HepG2 (cell line): ENCODE measurements around the gene SEC14L6. TPM values are rescaled to one million over a fixed set of nuclear protein-coding genes. Genes with fewer than 3 reads are reported as not detected.

Source experiments
- HMGA1 ChIP-seq: sonication (generic); formaldehyde crosslinking; conservative IDR thresholded peaks from 2 replicates; pipeline ENCODE4 v1.4.0; 2020; ENCODE audit warnings: missing genetic modification reagents
- HOXA3 ChIP-seq: sonication (generic); formaldehyde crosslinking; IDR thresholded peaks from 2 replicates; pipeline ENCODE4 v1.5.0; 2020; ENCODE audit warnings: missing genetic modification reagents
- KDM2A ChIP-seq: sonication (generic); formaldehyde crosslinking; IDR thresholded peaks from 2 replicates; pipeline ENCODE4 v1.4.0; 2020; ENCODE audit warnings: low read depth, missing genetic modification reagents, borderline replicate concordance
- MIER2 ChIP-seq: IDR thresholded peaks from 2 replicates; pipeline ENCODE4 v1.6.1; 2016; ENCODE audit warnings: missing biosample characterization, missing genetic modification reagents
- PITX1 ChIP-seq: sonication (generic); formaldehyde crosslinking; IDR thresholded peaks from 2 replicates; pipeline ENCODE4 v1.5.1; 2020; ENCODE audit warnings: mild to moderate bottlenecking, missing genetic modification reagents
- RAD21 ChIP-seq: fragments of 450-650 bp; formaldehyde crosslinking; IDR thresholded peaks from 2 replicates; pipeline ENCODE4 v1.5.0; 2020; ENCODE audit warnings: mild to moderate bottlenecking
- RAD51 ChIP-seq: fragments of 450-650 bp; IDR thresholded peaks from 2 replicates; pipeline ENCODE4 v1.6.1; 2016; ENCODE audit warnings: borderline replicate concordance
- RBM39 ChIP-seq: fragments of 200-400 bp; formaldehyde crosslinking; IDR thresholded peaks from one replicate; pipeline ENCODE4 v1.6.1; 2018; ENCODE audit warnings: antibody characterized with exemption, mild to moderate bottlenecking, low read depth, low read length; ENCODE audit not compliant: poor library complexity, severe bottlenecking
- SNAPC5 ChIP-seq: sonication (generic); formaldehyde crosslinking; IDR thresholded peaks from 2 replicates; pipeline ENCODE4 v1.8.1; 2023; ENCODE audit warnings: mild to moderate bottlenecking, missing genetic modification reagents, borderline replicate concordance
- SPEN ChIP-seq: sonication (generic); formaldehyde crosslinking; IDR thresholded peaks from 2 replicates; pipeline ENCODE4 v1.5.1; 2020; ENCODE audit warnings: low read depth, mild to moderate bottlenecking, missing genetic modification reagents
- STAG1 ChIP-seq: sonication (generic); formaldehyde crosslinking; IDR thresholded peaks from 2 replicates; pipeline ENCODE4 v1.4.0; 2020; ENCODE audit warnings: missing genetic modification reagents
- ZBED4 ChIP-seq: sonication (generic); formaldehyde crosslinking; IDR thresholded peaks from 2 replicates; pipeline ENCODE4 v1.4.0; 2020; ENCODE audit warnings: missing genetic modification reagents, borderline replicate concordance
- ZBTB38 ChIP-seq: sonication (generic); formaldehyde crosslinking; IDR thresholded peaks from 2 replicates; pipeline ENCODE4 v1.5.1; 2020; ENCODE audit warnings: mild to moderate bottlenecking, missing genetic modification reagents
- ZFY ChIP-seq: sonication (generic); formaldehyde crosslinking; IDR thresholded peaks from 2 replicates; pipeline ENCODE4 v1.4.0; 2020; ENCODE audit warnings: missing genetic modification reagents
- ZNF205 ChIP-seq: IDR thresholded peaks from 2 replicates; pipeline ENCODE4 v1.6.1; 2018; ENCODE audit warnings: missing biosample characterization, missing genetic modification reagents
- ZNF451 ChIP-seq: sonication (generic); formaldehyde crosslinking; IDR thresholded peaks from 2 replicates; pipeline ENCODE4 v1.5.0; 2020; ENCODE audit warnings: mild to moderate bottlenecking, missing genetic modification reagents
- ZNF484 ChIP-seq: sonication (generic); formaldehyde crosslinking; IDR thresholded peaks from 2 replicates; pipeline ENCODE4 v1.5.1; 2020; ENCODE audit warnings: mild to moderate bottlenecking, low read depth, missing genetic modification reagents, borderline replicate concordance
- ZNF512B ChIP-seq: sonication (generic); formaldehyde crosslinking; IDR thresholded peaks from 2 replicates; pipeline ENCODE4 v1.5.1; 2020; ENCODE audit warnings: missing genetic modification reagents, mild to moderate bottlenecking, borderline replicate concordance
- ZNF580 ChIP-seq: IDR thresholded peaks from 2 replicates; pipeline ENCODE4 v1.6.1; 2016; ENCODE audit warnings: low read depth, borderline replicate concordance
- ZNF614 ChIP-seq: IDR thresholded peaks from 2 replicates; pipeline ENCODE4 v1.6.1; 2018; ENCODE audit warnings: missing biosample characterization, missing genetic modification reagents, inconsistent platforms, borderline replicate concordance
- ZNF691 ChIP-seq: sonication (generic); formaldehyde crosslinking; IDR thresholded peaks from 2 replicates; pipeline ENCODE4 v1.4.0; 2020; ENCODE audit warnings: missing genetic modification reagents, low read depth, mild to moderate bottlenecking, borderline replicate concordance
- ZNF878 ChIP-seq: sonication (generic); formaldehyde crosslinking; IDR thresholded peaks from 2 replicates; pipeline ENCODE4 v1.8.1; 2023; ENCODE audit warnings: mild to moderate bottlenecking, missing genetic modification reagents, moderate library complexity
- polyA plus RNA-seq, 8 experiments: library from polyadenylated mRNA; depleted of rRNA in 3 of 8; stranded (reverse) in 7 of 8; unstranded in 1 of 8; fragments of >200 nt; fragmentation: Illumina TruSeq in 4 of 8; extraction: Trizol in 4 of 8; gene quantifications; 2 replicates each; pipeline versions ENCODE4 v1.2.1 to v1.2.3, GENCODE V29; 2011 to 2016; ENCODE audit warnings: low read depth in 4 of 8, missing spikeins in 1 of 8, mixed read lengths in 1 of 8; ENCODE audit not compliant: insufficient read depth in 1 of 8
- total RNA-seq, 5 experiments: library from RNA; depleted of rRNA; stranded (reverse); fragments of >200 nt; fragmentation: Illumina TruSeq; extraction: Trizol; gene quantifications; 2 replicates each; pipeline ENCODE4 v1.2.3, GENCODE V29; 2016; ENCODE audit warnings: low read depth in 1 of 5

The SEC14L6 gene
- total and polyA plus RNA-seq, 2 of the 13 experiments (the other 11 are each of a cell fraction or from before 2014, with no cell fraction given), result 0.09 to 9.3 TPM

- TF ChIP-seq ZNF691, result no peak
- no peak for TF ChIP-seq ZNF878 (CRISPR knock-in tag)
- 0 out of 2 replicates have a peak, but pooled peaks have one; percentile 33 for TF ChIP-seq ZNF451
- TF ChIP-seq RAD51, result no peak
- TF ChIP-seq ZBED4, result peak; percentile 87
- TF ChIP-seq ZFY (CRISPR knock-in tag), result peak; percentile 42
- TF ChIP-seq STAG1 (CRISPR knock-in tag), result peak; percentile 93
- TF ChIP-seq HOXA3 (CRISPR knock-in tag), result peak; percentile 29; the same call in 1 of the 2 replicates
- TF ChIP-seq SNAPC5 (CRISPR knock-in tag), result no peak
- peak; percentile 73; the same call in 1 of the 2 replicates for TF ChIP-seq ZNF580
- peak; percentile 81 for TF ChIP-seq KDM2A (CRISPR knock-in tag)
- TF ChIP-seq ZNF512B (CRISPR knock-in tag), result no peak
- 0 out of 2 replicates have a peak, but pooled peaks have one; percentile 43 for TF ChIP-seq MIER2 (CRISPR knock-in tag)
- 0 out of 2 replicates have a peak, but pooled peaks have one; percentile 36 for TF ChIP-seq SPEN (CRISPR knock-in tag)
- no peak for TF ChIP-seq ZNF205 (CRISPR knock-in tag)
- peak; percentile 43; the same call in 1 of the 2 replicates for TF ChIP-seq ZNF614 (CRISPR knock-in tag)
- no peak for TF ChIP-seq ZNF484 (CRISPR knock-in tag)
- no peak for TF ChIP-seq PITX1
- TF ChIP-seq ZBTB38, result peak; percentile 21; the same call in 1 of the 2 replicates
- TF ChIP-seq HMGA1 (CRISPR knock-in tag), result no peak
- peak; percentile 90 for TF ChIP-seq RAD21 (CRISPR knock-in tag)
- no peak for TF ChIP-seq RBM39
Observed at GRCh38 chr22:30485362-30485988, 61.1 kb downstream of the SEC14L6 start (continued).
